ENCODE data around the gene CHRM4.
A peak's percentile ranks its signal among the peaks of the same experiment; 100 is the strongest.
"Not testable (repeated sequence)": the region's sequence is repeated elsewhere in the genome, so short reads cannot be mapped to it uniquely, and the experiment has no call there.

The CHRM4 gene

DNA sequence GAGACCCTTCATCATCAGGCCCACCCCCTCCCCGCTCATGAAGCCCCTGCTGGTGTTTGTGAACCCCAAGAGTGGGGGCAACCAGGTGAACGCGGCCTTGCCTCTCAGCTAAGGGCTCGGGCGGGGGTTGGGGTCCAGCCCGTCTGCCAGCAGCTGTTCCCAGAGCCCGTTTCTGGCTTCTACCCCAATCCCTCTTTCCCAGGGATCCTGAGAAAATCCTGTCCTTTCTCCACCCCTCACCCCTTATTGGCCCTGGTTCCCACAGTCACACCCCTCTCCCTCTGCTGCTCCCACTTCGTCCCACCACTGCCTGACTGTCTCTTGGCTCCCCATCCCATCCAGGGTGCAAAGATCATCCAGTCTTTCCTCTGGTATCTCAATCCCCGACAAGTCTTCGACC, 19.5 kb downstream of the CHRM4 start:
- Histone ChIP-seq H3K9ac (no peak overlapping the region), H3K27me3 (ENCODE audit: control insufficient read depth, insufficient read depth, low read length) (no peaks in the 10 kb centered on the region), H2AFZ (no peak overlapping the region), H3K4me2 (ENCODE audit: low read length) (no peak overlapping the region), H3K9me3 (ENCODE audit: control insufficient read depth, low read length) (no peaks in the 10 kb centered on the region), H3K36me3 (ENCODE audit: control insufficient read depth, insufficient read depth, low read length) (no peaks in the 10 kb centered on the region), H3K4me1 (no peaks in the 10 kb centered on the region), H3K79me2 (no peaks in the 10 kb centered on the region), H3K27ac (no peak overlapping the region), H3K4me3 (ENCODE audit: low read depth, low read length) (no peak overlapping the region)
- TF ChIP-seq, protein P1, sequence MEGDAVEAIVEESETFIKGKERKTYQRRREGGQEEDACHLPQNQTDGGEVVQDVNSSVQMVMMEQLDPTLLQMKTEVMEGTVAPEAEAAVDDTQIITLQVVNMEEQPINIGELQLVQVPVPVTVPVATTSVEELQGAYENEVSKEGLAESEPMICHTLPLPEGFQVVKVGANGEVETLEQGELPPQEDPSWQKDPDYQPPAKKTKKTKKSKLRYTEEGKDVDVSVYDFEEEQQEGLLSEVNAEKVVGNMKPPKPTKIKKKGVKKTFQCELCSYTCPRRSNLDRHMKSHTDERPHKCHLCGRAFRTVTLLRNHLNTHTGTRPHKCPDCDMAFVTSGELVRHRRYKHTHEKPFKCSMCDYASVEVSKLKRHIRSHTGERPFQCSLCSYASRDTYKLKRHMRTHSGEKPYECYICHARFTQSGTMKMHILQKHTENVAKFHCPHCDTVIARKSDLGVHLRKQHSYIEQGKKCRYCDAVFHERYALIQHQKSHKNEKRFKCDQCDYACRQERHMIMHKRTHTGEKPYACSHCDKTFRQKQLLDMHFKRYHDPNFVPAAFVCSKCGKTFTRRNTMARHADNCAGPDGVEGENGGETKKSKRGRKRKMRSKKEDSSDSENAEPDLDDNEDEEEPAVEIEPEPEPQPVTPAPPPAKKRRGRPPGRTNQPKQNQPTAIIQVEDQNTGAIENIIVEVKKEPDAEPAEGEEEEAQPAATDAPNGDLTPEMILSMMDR (IDR thresholded peaks at IDR 0.05), result no peak

DNA sequence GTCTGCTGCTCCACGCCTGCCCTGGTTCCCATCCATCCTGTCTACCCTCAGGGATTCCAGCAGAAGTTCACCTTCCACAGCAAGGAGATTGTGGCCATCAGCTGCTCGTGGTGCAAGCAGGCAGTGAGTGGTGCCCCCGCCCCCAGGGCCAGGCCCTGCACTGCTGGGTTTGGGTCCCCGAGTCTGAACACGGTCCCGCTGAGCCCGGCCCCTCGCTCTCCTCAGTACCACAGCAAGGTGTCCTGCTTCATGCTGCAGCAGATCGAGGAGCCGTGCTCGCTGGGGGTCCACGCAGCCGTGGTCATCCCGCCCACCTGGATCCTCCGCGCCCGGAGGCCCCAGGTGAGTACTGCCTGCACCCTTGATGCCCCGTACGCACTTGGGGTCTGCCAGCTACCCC, 20.3 kb downstream of the CHRM4 start:
- H3K4me2 ChIP-seq (ENCODE audit: low read length); H3K79me2 ChIP-seq; H3K27me3 ChIP-seq (ENCODE audit: control insufficient read depth, insufficient read depth, low read length); H3K9ac ChIP-seq; H2AFZ ChIP-seq; H3K9me3 ChIP-seq (ENCODE audit: control insufficient read depth, low read length); H3K4me3 ChIP-seq (ENCODE audit: low read depth, low read length); H3K36me3 ChIP-seq (ENCODE audit: control insufficient read depth, insufficient read depth, low read length); H3K27ac ChIP-seq; H3K4me1 ChIP-seq: not testable (repeated sequence)

DNA sequence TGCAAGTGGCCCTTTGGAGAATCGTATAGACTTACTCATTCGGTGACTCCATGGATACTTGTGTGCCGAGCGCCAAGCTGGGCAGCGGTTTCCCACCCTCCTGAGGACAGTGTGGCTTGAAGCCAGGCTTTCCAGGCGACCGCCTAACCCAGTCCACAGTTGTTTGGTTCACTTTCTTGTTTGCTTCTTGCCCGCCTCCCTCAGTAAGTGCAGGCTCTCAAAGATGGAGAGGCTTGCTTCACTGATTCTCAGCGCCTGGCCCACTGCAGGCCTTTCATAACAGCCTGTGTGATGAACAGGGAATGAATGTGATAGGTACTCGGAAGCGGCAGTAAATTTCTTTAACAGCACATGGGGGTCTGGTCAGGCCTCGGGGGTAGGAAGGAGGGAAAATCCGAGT, 21.3 kb downstream of the CHRM4 start:
- no peak overlapping the region for H3K4me2 ChIP-seq (ENCODE audit: low read length)
- no peaks in the 10 kb centered on the region for H3K9me3 ChIP-seq (ENCODE audit: control insufficient read depth, low read length)
- no peaks in the 10 kb centered on the region for H3K4me1 ChIP-seq
- no peak overlapping the region for H2AFZ ChIP-seq
- H3K36me3 ChIP-seq (ENCODE audit: control insufficient read depth, insufficient read depth, low read length), result no peaks in the 10 kb centered on the region
- no peaks in the 10 kb centered on the region for H3K27me3 ChIP-seq (ENCODE audit: control insufficient read depth, insufficient read depth, low read length)
- no peak overlapping the region for H3K9ac ChIP-seq
- no peak overlapping the region for H3K27ac ChIP-seq
- TF ChIP-seq, protein P1 (IDR thresholded peaks at IDR 0.05), result no peak
- H3K4me3 ChIP-seq (ENCODE audit: low read depth, low read length), result no peak overlapping the region
- no peaks in the 10 kb centered on the region for H3K79me2 ChIP-seq

DNA sequence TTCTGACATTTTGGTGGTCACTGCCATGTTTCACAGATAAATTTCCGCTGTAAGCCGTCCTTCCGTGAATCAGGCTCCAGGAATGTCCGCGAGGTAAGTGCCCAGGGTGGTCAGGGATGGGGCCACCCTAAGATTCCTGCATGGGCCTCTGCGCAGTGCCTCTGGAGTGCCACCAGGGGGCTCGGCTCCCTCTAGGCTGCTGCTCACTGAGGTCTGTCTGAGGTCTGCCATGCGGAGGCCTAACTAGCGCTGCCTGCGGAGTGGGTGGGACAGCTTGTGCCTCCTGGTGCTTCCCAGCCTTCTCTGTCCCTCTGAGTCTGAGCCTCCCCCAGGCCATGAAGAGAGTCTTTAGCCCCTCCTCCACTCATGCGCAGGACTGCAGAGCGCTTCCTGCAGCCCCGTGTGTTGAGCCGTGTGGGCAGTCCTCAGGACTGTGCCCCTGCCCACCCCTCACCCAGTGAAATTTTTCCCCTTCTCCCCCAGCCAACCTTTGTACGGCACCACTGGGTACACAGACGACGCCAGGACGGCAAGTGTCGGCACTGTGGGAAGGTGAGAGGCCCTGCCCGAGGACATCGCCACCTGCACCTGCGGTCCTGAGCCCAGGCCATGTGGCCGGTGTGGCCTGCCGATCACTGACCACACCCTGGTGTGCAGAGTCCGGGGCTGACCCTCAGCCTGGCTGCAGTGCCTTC, 22.0 kb downstream of the CHRM4 start:
- no peak overlapping the region for H3K4me2 ChIP-seq (ENCODE audit: low read length)
- H3K9me3 ChIP-seq (ENCODE audit: control insufficient read depth, low read length), result no peaks in the 10 kb centered on the region
- TF ChIP-seq, protein P1 (IDR thresholded peaks at IDR 0.05), result peak; percentile 65
- H3K4me1 ChIP-seq, result no peaks in the 10 kb centered on the region
- no peak overlapping the region for H3K4me3 ChIP-seq (ENCODE audit: low read depth, low read length)
- H2AFZ ChIP-seq, result no peak overlapping the region
- no peak overlapping the region for H3K27ac ChIP-seq
- peaks cover 3% of the 10 kb centered on the region for H3K79me2 ChIP-seq
- H3K9ac ChIP-seq, result no peak overlapping the region
- H3K27me3 ChIP-seq (ENCODE audit: control insufficient read depth, insufficient read depth, low read length), result no peaks in the 10 kb centered on the region
- no peaks in the 10 kb centered on the region for H3K36me3 ChIP-seq (ENCODE audit: control insufficient read depth, insufficient read depth, low read length)

DNA sequence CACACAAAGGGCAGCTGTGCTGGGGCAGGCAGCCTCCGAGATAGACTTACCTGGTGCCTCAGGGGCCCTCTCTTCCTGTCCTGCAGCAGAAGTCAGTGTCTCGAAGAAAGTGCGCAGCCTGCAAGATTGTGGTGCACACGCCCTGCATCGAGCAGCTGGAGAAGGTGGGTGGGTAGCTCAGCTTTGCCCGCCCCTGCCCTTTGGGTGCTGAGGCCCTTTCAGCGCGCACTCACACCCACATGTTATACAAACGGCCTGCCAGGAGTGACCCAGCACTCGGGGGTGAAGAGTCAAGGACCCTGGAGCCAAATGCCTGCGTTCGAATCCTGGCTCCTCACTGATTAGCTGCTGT, 23.7 kb downstream of the CHRM4 start:
- no peak overlapping the region for H3K4me2 ChIP-seq (ENCODE audit: low read length)
- TF ChIP-seq, protein P1 (IDR thresholded peaks at IDR 0.05), result no peak
- H3K4me3 ChIP-seq (ENCODE audit: low read depth, low read length), result no peak overlapping the region
- H3K27ac ChIP-seq, result no peak overlapping the region
- H3K4me1 ChIP-seq, result peaks cover 8% of the 10 kb centered on the region
- H2AFZ ChIP-seq, result no peak overlapping the region
- no peaks in the 10 kb centered on the region for H3K27me3 ChIP-seq (ENCODE audit: control insufficient read depth, insufficient read depth, low read length)
- H3K36me3 ChIP-seq (ENCODE audit: control insufficient read depth, insufficient read depth, low read length), result no peaks in the 10 kb centered on the region
- no peak overlapping the region for H3K9ac ChIP-seq
- H3K79me2 ChIP-seq, result peaks cover 8% of the 10 kb centered on the region
- no peaks in the 10 kb centered on the region for H3K9me3 ChIP-seq (ENCODE audit: control insufficient read depth, low read length)
